Peyer's patch (tissue), 4 donors: ENCODE results near the gene METAP1D. TPM values are rescaled to one million over a fixed set of nuclear protein-coding genes. Genes with fewer than 3 reads are reported as not detected.

ENCODE experiments used
- DNase-seq, 3 donors: peaks; one replicate each; pipeline ENCODE4 v3.0.0-alpha.2; 2017 to 2019
- H3K27ac ChIP-seq, 4 donors: fragments of 200-600 bp; sonication (generic); one replicate each; pipeline ENCODE4 v1.5.1; 2016 to 2019
- H3K27me3 ChIP-seq, 2 donors: fragments of 200-600 bp; sonication (generic); one replicate each; pipeline ENCODE4 v1.5.1; 2019
- H3K36me3 ChIP-seq, 3 donors: fragments of 200-600 bp; sonication (generic); one replicate each; pipeline ENCODE4 v1.5.1; 2016 to 2019
- H3K4me1 ChIP-seq, 4 donors: fragments of 200-600 bp; sonication (generic); one replicate each; pipeline ENCODE4 v1.5.1; 2016 to 2019
- H3K4me3 ChIP-seq, 4 donors: fragments of 200-600 bp; sonication (generic); 1 replicate in 3 of 4; 2 replicates in 1 of 4; pipeline ENCODE4 v1.5.1; 2016 to 2019; ENCODE audit warnings: mild to moderate bottlenecking in 1 of 4
- H3K9me3 ChIP-seq, 4 donors: fragments of 200-600 bp; sonication (generic); one replicate each; pipeline ENCODE4 v1.5.1; 2016 to 2019; ENCODE audit warnings: mild to moderate bottlenecking in 1 of 4
- POLR2A ChIP-seq, 2 donors: fragments of 450-650 bp; IDR thresholded peaks; one replicate each; pipeline ENCODE4 v1.5.1; 2017; ENCODE audit warnings: antibody characterized with exemption in 2 of 2, mild to moderate bottlenecking in 2 of 2, moderate library complexity in 2 of 2
- total RNA-seq, 4 donors: library from RNA; depleted of rRNA; stranded (reverse); fragments of >200 nt; gene quantifications; one replicate each; pipeline ENCODE4 v1.1.0, GENCODE V29; 2016
- TF ChIP-seq, protein P1 (sequence below), 6 experiments: fragments of 450-650 bp in 4 of 6; fragments of 200-600 bp in 2 of 6; sonication (generic) in 1 of 6; IDR thresholded peaks; one replicate each; pipeline ENCODE4 v1.5.1; 2017 to 2019; ENCODE audit warnings: antibody characterized with exemption in 6 of 6, mild to moderate bottlenecking in 3 of 6, moderate library complexity in 1 of 6

The METAP1D gene
- total RNA-seq, 4 donors from 2014 or later = 3.3 to 33.0 (median 6.5) TPM

- TF ChIP-seq, protein P1, sequence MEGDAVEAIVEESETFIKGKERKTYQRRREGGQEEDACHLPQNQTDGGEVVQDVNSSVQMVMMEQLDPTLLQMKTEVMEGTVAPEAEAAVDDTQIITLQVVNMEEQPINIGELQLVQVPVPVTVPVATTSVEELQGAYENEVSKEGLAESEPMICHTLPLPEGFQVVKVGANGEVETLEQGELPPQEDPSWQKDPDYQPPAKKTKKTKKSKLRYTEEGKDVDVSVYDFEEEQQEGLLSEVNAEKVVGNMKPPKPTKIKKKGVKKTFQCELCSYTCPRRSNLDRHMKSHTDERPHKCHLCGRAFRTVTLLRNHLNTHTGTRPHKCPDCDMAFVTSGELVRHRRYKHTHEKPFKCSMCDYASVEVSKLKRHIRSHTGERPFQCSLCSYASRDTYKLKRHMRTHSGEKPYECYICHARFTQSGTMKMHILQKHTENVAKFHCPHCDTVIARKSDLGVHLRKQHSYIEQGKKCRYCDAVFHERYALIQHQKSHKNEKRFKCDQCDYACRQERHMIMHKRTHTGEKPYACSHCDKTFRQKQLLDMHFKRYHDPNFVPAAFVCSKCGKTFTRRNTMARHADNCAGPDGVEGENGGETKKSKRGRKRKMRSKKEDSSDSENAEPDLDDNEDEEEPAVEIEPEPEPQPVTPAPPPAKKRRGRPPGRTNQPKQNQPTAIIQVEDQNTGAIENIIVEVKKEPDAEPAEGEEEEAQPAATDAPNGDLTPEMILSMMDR (IDR thresholded peaks at IDR 0.05) = no peak
- TF ChIP-seq POLR2A (IDR thresholded peaks at IDR 0.05) = no peak
- H3K36me3 ChIP-seq = no peaks in the 10 kb centered on the region
- no peak overlapping the region for H3K27ac ChIP-seq
- peaks cover 0 to 80% of the 10 kb centered on the region in 2 donors for H3K27me3 ChIP-seq
- peaks cover 4 to 84% (median 44%) of the 10 kb centered on the region in 4 donors for H3K4me1 ChIP-seq
- H3K4me3 ChIP-seq = peak overlapping the region in 2 of 4 donors; percentile 33 to 38
- DNase-seq = peak in 1 of 3 donors; percentile 69
- H3K9me3 ChIP-seq = peaks cover 0 to 11% (median 0%) of the 10 kb centered on the region in 4 donors
Observed at GRCh38 chr2:172098650-172099471, 99.1 kb downstream of the METAP1D start.

DNA sequence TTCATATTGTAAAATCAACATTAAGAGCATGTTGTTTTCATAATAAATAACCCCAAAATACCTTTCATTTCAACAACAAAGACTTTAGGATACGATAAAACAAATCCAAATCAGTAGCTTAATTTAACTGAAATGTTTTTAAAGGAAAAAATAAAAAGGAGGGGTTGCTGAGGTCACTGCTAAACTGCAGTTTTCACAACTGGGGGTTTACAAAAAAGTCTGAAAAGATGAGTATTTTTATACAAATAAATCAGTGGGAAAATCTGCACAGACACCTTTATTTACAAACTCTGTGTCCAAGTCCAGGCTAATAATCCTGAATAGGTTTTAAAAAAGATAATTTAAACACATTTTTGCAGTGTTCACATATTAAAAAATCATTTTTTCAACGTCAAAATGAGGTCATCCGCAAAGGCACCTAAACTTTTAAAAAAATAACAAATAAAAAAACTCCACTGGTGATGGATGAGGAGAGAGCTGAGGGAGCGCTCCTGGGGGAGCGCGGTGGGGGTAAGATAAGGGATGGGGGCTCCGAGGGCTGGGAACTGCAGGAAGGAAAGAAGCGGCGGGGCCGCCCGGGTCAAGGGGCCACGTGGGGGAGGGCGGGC is 99.8 kb downstream of the METAP1D start:
- peaks cover 0 to 8% (median 0%) of the 10 kb centered on the region in 4 donors for H3K9me3 ChIP-seq
- no peaks in the 10 kb centered on the region for H3K36me3 ChIP-seq
- no peak for DNase-seq
- peaks cover 4 to 81% (median 41%) of the 10 kb centered on the region in 4 donors for H3K4me1 ChIP-seq
- TF ChIP-seq POLR2A (IDR thresholded peaks at IDR 0.05) = no peak
- TF ChIP-seq, protein P1 (IDR thresholded peaks at IDR 0.05) = no peak
- H3K27me3 ChIP-seq = peaks cover 0 to 76% of the 10 kb centered on the region in 2 donors
- H3K4me3 ChIP-seq = peak overlapping the region in 1 of 4 donors; percentile 38
- H3K27ac ChIP-seq = no peak overlapping the region

GRCh38 chr2:172100080-172100934 is 100.6 kb downstream of the METAP1D start:
- TF ChIP-seq POLR2A (IDR thresholded peaks at IDR 0.05) = no peak
- TF ChIP-seq, protein P1 (IDR thresholded peaks at IDR 0.05) = no peak
- H3K27me3 ChIP-seq = peaks cover 0 to 76% of the 10 kb centered on the region in 2 donors
- no peak overlapping the region for H3K27ac ChIP-seq
- DNase-seq = peak in 1 of 3 donors; percentile 46
- H3K4me3 ChIP-seq = no peak overlapping the region
- H3K9me3 ChIP-seq = peaks cover 0 to 5% (median 0%) of the 10 kb centered on the region in 4 donors
- H3K4me1 ChIP-seq = peaks cover 0 to 74% (median 34%) of the 10 kb centered on the region in 4 donors
- H3K36me3 ChIP-seq = no peaks in the 10 kb centered on the region

DNA sequence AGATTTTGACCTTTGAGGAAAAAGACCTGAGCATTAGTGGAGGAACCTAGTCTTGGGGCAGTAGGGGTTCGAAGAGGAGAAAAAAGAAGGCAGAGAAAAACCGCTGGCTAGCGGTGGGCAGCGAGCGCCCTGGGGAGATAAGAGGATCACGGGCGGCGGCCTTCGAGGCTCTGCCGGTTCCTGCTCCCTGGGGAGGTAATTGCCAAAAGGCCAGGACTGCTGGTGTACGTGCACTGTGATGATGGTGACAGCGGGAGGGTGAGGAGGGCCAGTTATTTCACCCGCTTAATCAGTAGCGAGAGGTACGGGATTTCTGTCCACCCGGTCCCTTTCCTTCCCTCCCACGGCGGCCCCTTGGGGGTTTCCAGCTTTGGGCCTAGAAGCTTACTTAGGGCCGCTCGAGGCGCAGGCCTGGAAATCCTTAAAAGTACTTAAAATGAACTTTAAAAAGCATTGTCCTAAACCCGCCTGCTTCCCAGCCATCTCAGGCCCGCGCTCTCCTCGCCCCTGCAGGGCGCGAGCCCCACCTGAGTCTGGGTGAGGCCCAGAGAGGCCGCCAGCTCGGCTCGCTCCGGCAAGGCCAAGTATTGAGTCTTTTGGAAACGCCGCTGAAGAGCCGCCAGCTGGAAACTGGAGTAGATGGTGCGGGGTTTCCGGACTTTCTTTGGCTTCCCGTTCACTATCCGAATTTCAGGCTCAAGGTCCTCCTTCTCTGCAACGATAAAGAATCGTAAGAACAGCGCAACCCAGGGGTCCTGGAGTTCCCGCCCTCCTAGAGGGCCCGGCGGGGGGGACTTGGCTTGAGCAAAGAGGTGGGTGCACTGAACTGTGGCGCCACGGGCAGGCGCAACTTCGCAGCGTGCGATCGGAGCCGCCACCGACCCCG is 101.4 kb downstream of the METAP1D start:
- Histone ChIP-seq H3K27me3 (peaks cover 0 to 76% of the 10 kb centered on the region in 2 donors), H3K36me3 (no peaks in the 10 kb centered on the region), H3K4me3 (peak overlapping the region in 3 of 4 donors; percentile 48 to 58 (median 55)), H3K27ac (no peak overlapping the region), H3K4me1 (peaks cover 0 to 71% (median 31%) of the 10 kb centered on the region in 4 donors), H3K9me3 (peaks cover 0 to 1% (median 0%) of the 10 kb centered on the region in 4 donors)
- no peak for TF ChIP-seq POLR2A (IDR thresholded peaks at IDR 0.05)
- TF ChIP-seq, protein P1 (IDR thresholded peaks at IDR 0.05) = no peak
- DNase-seq = peak in 1 of 3 donors; percentile 50
